HG03196 (cell line): ENCODE results near the gene KCND2.
A peak's percentile ranks its signal among the peaks of the same experiment; 100 is the strongest.
"Not testable (repeated sequence)": the region's sequence is repeated elsewhere in the genome, so short reads cannot be mapped to it uniquely, and the experiment has no call there.

ENCODE experiments used
- ATAC-seq: cut with Tn5 transposase; IDR thresholded peaks from one replicate; pipeline ENCODE4 v1.9.1; 2021; ENCODE audit not compliant: unreplicated experiment

Gene KCND2

GRCh38 chr7:120733835-120734234, 460.9 kb downstream of the KCND2 start:
- no peak for ATAC-seq

- ATAC-seq = no peak
Measured at GRCh38 chr7:120735791-120736190, 462.8 kb downstream of the KCND2 start.

GRCh38 chr7:120738816-120739215, 465.8 kb downstream of the KCND2 start:
- ATAC-seq = no peak

- no peak for ATAC-seq
Measured at GRCh38 chr7:120740348-120740747, 467.4 kb downstream of the KCND2 start.

- no peak for ATAC-seq
Measured at GRCh38 chr7:120741371-120742042, 468.5 kb downstream of the KCND2 start.

DNA sequence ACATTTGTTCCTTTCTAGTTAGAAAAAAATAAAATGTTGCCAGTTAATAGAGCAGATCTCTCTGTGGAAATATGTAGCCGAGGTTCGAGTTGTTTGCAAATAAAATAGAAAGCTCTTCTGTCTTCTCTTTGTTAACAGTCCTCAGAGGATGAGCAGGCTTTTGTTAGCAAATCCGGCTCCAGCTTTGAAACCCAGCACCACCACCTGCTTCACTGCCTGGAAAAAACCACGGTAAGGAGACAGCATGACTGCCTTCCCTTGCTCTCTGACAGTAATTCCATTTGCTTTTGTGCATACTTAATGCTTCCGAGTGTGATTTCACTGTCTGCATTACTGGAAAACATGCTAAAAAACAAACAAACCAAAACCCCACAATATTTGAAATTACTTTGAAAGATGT, 469.4 kb downstream of the KCND2 start:
- ATAC-seq = no peak

GRCh38 chr7:120743128-120743527, 470.2 kb downstream of the KCND2 start:
- ATAC-seq = no peak

- peak; percentile 59 for ATAC-seq
Measured at GRCh38 chr7:120760050-120760449, 487.1 kb downstream of the KCND2 start.

DNA sequence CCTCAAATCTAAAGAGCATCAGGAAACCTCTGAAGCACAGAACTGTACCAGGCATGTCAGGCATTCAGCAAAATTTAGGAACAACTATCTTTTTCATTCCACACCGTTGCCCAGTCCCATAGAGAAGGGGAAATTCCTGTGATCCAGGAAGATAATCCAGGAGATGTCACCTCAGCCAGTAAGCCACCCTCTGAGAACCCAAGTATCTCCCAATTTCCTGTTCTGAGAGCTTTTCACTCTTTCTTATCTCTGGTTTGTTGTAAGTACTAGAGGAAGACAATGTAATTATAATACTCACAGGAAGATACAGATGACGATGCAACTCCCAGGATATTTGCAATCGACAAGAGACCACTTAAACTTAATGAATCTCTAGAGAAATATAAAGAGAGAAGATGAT, 487.9 kb downstream of the KCND2 start:
- no peak for ATAC-seq

DNA sequence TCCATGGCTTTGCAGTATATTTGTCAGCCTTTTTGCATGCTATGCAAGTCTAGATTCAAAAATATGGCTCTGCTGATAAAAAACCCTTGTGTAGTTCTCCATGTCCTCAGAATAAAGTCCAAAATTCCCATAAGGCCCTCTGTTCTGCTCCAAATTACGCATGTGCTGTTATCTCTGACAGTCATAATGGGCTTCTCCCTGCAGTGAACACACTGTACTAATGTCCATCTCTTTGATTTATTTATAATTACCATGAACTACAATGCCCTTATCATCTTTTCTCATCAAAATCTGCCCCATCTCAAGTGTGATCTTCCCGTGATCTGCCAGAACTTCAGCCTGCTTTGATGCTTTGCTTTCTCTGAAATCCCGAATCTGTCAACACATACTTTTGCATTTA, 497.2 kb downstream of the KCND2 start:
- no peak for ATAC-seq

GRCh38 chr7:120774481-120774880, 501.5 kb downstream of the KCND2 start:
- no peak for ATAC-seq

- ATAC-seq = no peak
Measured at GRCh38 chr7:120775755-120776154, 502.8 kb downstream of the KCND2 start.

GRCh38 chr7:120779078-120779477, 506.1 kb downstream of the KCND2 start:
- ATAC-seq = not testable (repeated sequence)

DNA sequence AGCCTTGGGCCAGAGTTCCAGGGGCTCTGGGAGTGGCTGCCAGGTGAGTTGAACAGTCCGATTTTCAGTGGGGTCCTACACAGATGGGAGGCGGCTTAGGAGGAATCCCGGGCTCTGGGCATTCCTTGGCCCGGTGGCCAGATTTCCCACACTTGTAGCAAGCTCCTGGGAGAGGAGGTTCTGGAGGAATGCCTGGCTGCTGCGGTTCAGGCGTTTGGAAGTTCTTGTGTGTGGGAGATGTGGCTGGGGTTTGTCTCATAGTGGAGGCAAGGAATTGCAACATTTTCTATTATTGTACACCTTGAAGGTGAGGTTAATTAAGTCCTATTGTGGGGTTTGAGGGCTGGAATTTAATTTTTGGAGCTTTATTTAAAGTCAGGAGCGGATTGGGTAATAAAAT, 507.5 kb downstream of the KCND2 start:
- ATAC-seq = not testable (repeated sequence)

GRCh38 chr7:120780938-120781337, 508.0 kb downstream of the KCND2 start:
- no peak for ATAC-seq

- not testable (repeated sequence) for ATAC-seq
Measured at GRCh38 chr7:120781924-120782323, 508.9 kb downstream of the KCND2 start.

DNA sequence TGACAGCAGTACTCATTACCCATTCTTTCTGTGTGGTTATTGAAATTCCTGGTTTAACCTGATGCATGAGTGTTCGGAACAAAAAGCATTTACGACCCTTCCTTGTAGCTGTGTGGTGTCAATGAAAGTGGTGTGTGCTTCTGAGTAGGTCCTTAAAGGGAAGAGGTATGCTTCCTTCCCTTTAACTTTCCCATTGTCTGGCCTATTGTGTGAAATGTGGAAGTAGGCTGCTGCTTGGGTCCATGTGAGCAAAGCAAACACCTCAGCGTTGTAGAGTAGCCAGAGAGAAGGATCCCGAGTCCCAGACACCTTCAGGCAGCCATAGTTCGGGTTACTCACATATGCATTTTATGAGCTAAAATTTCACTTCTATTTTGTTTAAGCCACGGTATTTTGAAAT, 510.3 kb downstream of the KCND2 start:
- ATAC-seq = no peak

DNA sequence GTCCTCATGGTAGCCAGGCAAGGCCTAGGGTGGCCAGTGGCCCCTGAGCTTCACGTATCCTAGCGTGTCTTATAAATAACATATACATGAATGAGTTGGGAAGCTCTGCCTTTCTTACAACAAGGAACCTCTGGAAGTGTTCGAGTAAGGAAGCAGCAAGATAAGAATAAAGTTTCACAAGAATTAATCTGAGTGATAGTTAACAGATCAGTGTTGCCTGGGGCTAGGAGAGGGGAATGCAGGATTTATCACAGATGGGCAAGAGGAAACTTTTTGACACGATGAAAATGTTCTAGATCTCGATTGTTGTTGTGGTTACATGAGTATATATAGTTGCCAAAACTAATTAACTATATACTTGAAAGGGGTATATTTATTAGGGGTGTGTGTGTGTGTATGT, 510.7 kb downstream of the KCND2 start:
- ATAC-seq = no peak

- no peak for ATAC-seq
Measured at GRCh38 chr7:120785095-120785494, 512.1 kb downstream of the KCND2 start.

DNA sequence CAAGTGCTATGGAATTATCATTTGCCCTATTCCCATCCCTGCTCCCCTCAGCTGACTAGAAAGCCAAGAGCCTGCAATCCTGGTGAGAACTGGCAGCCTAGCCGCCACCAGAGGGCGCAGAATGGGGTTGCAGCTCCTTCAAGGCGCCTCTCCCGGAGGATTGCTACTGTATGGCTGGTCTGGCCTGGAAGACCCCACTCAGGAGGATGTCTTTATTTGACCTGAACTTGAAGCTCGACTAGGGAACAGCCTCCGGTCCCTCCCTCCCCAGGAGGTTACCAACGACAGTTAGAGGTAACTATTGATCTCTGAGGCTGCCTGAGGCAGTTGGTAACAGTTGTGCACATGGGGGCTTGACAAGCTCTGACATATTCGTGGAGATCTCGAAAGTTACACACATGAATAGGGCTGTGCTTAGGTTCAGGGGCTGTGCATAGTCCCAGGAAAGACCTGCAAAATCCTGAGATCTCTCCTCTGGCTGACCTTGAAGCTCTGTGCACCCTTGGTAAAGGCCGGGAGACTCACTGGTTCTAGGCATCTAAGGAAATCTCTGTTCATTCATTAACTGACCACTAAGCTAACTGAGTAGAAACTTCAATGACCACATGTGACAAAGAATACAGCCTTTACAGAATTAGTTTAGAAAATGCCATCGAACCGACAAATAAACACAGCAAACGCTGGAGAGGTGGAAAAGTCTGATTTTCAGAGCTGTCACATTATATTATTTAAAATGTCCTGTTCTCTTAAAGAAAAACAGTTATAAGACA, 519.3 kb downstream of the KCND2 start:
- peak; percentile 90 for ATAC-seq

DNA sequence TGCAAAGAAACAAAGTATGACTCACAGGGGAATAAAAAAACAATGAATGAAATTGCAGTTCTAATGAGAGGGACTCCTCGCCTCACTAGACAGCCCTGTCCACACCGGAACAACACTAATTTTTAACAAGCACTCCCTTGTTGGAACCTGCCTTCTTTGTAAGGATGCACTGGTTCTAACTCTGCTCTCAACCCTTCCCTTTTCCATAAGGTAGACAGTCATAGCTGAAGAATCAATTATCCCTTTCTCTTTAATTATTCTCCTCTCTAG, 519.8 kb downstream of the KCND2 start:
- ATAC-seq = no peak

DNA sequence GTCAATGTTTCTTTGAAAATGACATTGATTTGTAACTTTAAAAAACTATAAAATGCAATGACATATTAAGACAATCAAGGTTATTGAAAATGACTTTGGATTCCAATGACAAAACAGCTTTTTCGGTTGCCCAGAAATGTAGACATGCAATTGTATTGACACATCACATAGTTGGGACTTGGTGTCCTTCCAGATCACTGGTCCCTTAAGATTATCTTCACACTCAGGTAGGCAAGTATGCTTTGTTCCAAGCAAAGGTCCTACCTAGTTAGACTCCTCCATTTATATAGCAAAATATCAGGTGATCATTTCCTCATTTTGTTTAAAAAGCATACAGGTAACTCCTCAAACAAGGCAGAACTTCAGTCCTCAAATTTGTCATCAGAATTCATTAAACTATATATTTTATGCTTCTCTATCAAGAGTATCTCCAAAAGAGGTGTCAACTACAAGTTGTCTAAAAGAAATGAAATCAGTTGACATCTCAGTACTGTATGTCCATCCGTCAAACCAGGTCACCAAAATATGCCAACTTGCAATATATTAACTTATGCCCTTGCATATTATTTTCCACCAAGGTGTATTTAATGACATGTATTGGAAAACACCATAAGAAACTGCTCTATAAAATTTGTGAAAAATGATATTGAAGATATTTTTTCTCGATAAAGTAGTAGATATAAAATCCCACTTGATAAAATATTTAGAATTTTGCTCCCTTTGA, 520.4 kb downstream of the KCND2 start:
- ATAC-seq = no peak
